ENCODE results near the gene EBF4.
A peak's percentile ranks its signal among the peaks of the same experiment; 100 is the strongest.

The EBF4 gene

GRCh38 chr20:2751878-2752566 is 59.4 kb downstream of the EBF4 start:
- CTCF ChIA-PET = interaction anchor here (1.1 to 1.5 kb wide), 3 partner anchors 63 to 101 kb away, joined by 5 to 7 read pairs (median 6); no protein-coding TSS in a partner anchor
- no peak for DNase-seq (ENCODE audit: extremely low spot score)
- POLR2A ChIA-PET = interaction anchor here (1.5 kb wide), 1 partner anchor 63 kb away, joined by 6 read pairs; no protein-coding TSS in a partner anchor
- no peak for TF ChIP-seq FOXK2 (IDR thresholded peaks at IDR 0.05)
- TF ChIP-seq ZNF384 (IDR thresholded peaks at IDR 0.05) = no peak
- TF ChIP-seq SP1 (IDR thresholded peaks at IDR 0.05) = no peak
- TF ChIP-seq SUZ12 (IDR thresholded peaks at IDR 0.05) = no peak
- TF ChIP-seq LEF1 (IDR thresholded peaks at IDR 0.05; ENCODE audit: borderline replicate concordance) = no peak
- TF ChIP-seq L3MBTL2 (conservative IDR thresholded peaks at IDR 0.05) = no peak
- TF ChIP-seq FOXA1 (IDR thresholded peaks at IDR 0.05) = no peak
- no peak for TF ChIP-seq HDGF (IDR thresholded peaks at IDR 0.05; ENCODE audit: borderline replicate concordance)
- TF ChIP-seq CTBP1 (IDR thresholded peaks at IDR 0.05; ENCODE audit: borderline replicate concordance) = no peak
- TF ChIP-seq BHLHE40 (IDR thresholded peaks at IDR 0.05; ENCODE audit: borderline replicate concordance) = no peak
- TF ChIP-seq ARNT (IDR thresholded peaks at IDR 0.05) = no peak
- no peak for TF ChIP-seq ELF4 (IDR thresholded peaks at IDR 0.05)
- no peak for TF ChIP-seq PKNOX1 (IDR thresholded peaks at IDR 0.05)
- no peak for TF ChIP-seq TARDBP (IDR thresholded peaks at IDR 0.05)
- TF ChIP-seq FOXM1 (IDR thresholded peaks at IDR 0.05; ENCODE audit: borderline replicate concordance) = no peak
- TF ChIP-seq NFRKB (IDR thresholded peaks at IDR 0.05) = no peak

GRCh38 chr20:2752567-2753460 is 60.2 kb downstream of the EBF4 start:
- peak; percentile 58 for DNase-seq (ENCODE audit: extremely low spot score)
- POLR2A ChIA-PET = interaction anchor here (1.5 kb wide), 1 partner anchor 64 kb away, joined by 6 read pairs; no protein-coding TSS in a partner anchor
- no peak for TF ChIP-seq HDGF (IDR thresholded peaks at IDR 0.05; ENCODE audit: borderline replicate concordance)
- no peak for TF ChIP-seq BHLHE40 (IDR thresholded peaks at IDR 0.05; ENCODE audit: borderline replicate concordance)
- no peak for TF ChIP-seq FOXM1 (IDR thresholded peaks at IDR 0.05; ENCODE audit: borderline replicate concordance)
- no peak for TF ChIP-seq SP1 (IDR thresholded peaks at IDR 0.05)
- no peak for TF ChIP-seq FOXK2 (IDR thresholded peaks at IDR 0.05)
- TF ChIP-seq SUZ12 (IDR thresholded peaks at IDR 0.05) = no peak
- no peak for TF ChIP-seq ELF4 (IDR thresholded peaks at IDR 0.05)
- no peak for TF ChIP-seq ZNF384 (IDR thresholded peaks at IDR 0.05)
- no peak for TF ChIP-seq ARNT (IDR thresholded peaks at IDR 0.05)
- no peak for TF ChIP-seq PKNOX1 (IDR thresholded peaks at IDR 0.05)
- no peak for TF ChIP-seq CTBP1 (IDR thresholded peaks at IDR 0.05; ENCODE audit: borderline replicate concordance)
- TF ChIP-seq NFRKB (IDR thresholded peaks at IDR 0.05) = no peak
- no peak for TF ChIP-seq L3MBTL2 (conservative IDR thresholded peaks at IDR 0.05)
- no peak for TF ChIP-seq TARDBP (IDR thresholded peaks at IDR 0.05)
- TF ChIP-seq FOXA1 (IDR thresholded peaks at IDR 0.05) = no peak
- TF ChIP-seq LEF1 (IDR thresholded peaks at IDR 0.05; ENCODE audit: borderline replicate concordance) = no peak
- CTCF ChIA-PET = interaction anchor here (0.7 to 1.5 kb wide), 4 partner anchors 9 to 100 kb away, joined by 3 to 7 read pairs (median 6); no protein-coding TSS in a partner anchor

- ChIA-PET CTCF (interaction anchor here (0.7 to 1.5 kb wide), 4 partner anchors 10 to 111 kb away, joined by 3 to 7 read pairs (median 4); no protein-coding TSS in a partner anchor), POLR2A (interaction anchor here (1.5 kb wide), 1 partner anchor 65 kb away, joined by 6 read pairs; no protein-coding TSS in a partner anchor)
- no peak for DNase-seq (ENCODE audit: extremely low spot score)
- TF ChIP-seq PKNOX1 (IDR thresholded peaks at IDR 0.05) (no peak), HDGF (IDR thresholded peaks at IDR 0.05; ENCODE audit: borderline replicate concordance) (no peak), ARNT (IDR thresholded peaks at IDR 0.05) (no peak), SP1 (IDR thresholded peaks at IDR 0.05) (no peak), SUZ12 (IDR thresholded peaks at IDR 0.05) (no peak), FOXM1 (IDR thresholded peaks at IDR 0.05; ENCODE audit: borderline replicate concordance) (no peak), TARDBP (IDR thresholded peaks at IDR 0.05) (no peak), NFRKB (IDR thresholded peaks at IDR 0.05) (no peak), LEF1 (IDR thresholded peaks at IDR 0.05; ENCODE audit: borderline replicate concordance) (no peak), FOXK2 (IDR thresholded peaks at IDR 0.05) (no peak), ZNF384 (IDR thresholded peaks at IDR 0.05) (no peak), BHLHE40 (IDR thresholded peaks at IDR 0.05; ENCODE audit: borderline replicate concordance) (no peak)
Measured at GRCh38 chr20:2753461-2754040, 61.0 kb downstream of the EBF4 start.

DNA sequence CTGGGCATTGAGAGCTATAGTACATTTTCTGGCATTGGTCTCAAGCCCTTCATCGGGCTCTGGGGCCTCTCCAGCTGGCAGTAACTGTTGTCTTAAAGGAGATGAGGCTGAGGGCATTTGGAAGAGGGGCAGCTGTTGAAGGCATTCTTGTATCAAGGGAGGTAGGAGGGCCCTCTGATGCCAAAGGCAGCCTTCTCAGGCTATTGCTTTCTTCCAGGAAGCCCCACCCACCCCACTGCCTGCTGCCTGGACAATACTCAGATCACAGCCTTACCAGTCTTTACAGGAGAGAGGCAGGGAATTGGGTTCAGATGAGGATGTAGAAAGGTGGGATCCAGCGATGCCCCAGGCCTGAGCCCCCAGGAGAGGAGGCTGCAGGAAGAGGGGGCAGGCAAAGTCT is 61.8 kb downstream of the EBF4 start:
- POLR2A ChIA-PET = no interaction called here
- CTCF ChIA-PET = interaction anchor here (1.0 kb wide), 1 partner anchor 110 kb away, joined by 3 read pairs; no protein-coding TSS in a partner anchor
- TF ChIP-seq CTBP1 (IDR thresholded peaks at IDR 0.05; ENCODE audit: borderline replicate concordance) (no peak), TARDBP (IDR thresholded peaks at IDR 0.05) (no peak), FOXK2 (IDR thresholded peaks at IDR 0.05) (no peak)
- no peak for DNase-seq (ENCODE audit: extremely low spot score)

Data from HEK293T (cell line).